Activated CD8-positive, alpha-beta memory T cell treated with anti-CD3 and anti-CD28 coated beads for 48 hours (primary cell): ENCODE results near the gene HYAL3.
"Not testable (repeated sequence)": the region's sequence is repeated elsewhere in the genome, so short reads cannot be mapped to it uniquely, and the experiment has no call there.

Source experiments
- DNase-seq, 3 experiments: peaks; one replicate each; pipeline ENCODE4 v3.0.0-alpha.2; 2020; ENCODE audit warnings: low read depth in 2 of 3, low spot score in 2 of 3

HYAL3 gene

GRCh38 chr3:50292159-50293078 lies 6.8 kb downstream of the HYAL3 start, which contains the start of gene IFRD2:
TSS of gene IFRD2 (minus strand) at chr3:50292429. CDS start at chr3:50292274, 155 bp downstream.
- DNase-seq = peak; percentile 77 to 88 (median 80)

GRCh38 chr3:50290161-50290641 lies 9.0 kb downstream of the HYAL3 start:
- DNase-seq = no peak

GRCh38 chr3:50289130-50289529 lies 10.1 kb downstream of the HYAL3 start:
- no peak for DNase-seq

GRCh38 chr3:50288387-50289007 lies 10.7 kb downstream of the HYAL3 start:
- DNase-seq = no peak

GRCh38 chr3:50287262-50287661 lies 11.9 kb downstream of the HYAL3 start:
- no peak for DNase-seq

- no peak for DNase-seq
Measured at GRCh38 chr3:50286322-50287227, 12.6 kb downstream of the HYAL3 start.

- DNase-seq = not testable (repeated sequence)
Measured at GRCh38 chr3:50284121-50284520, 15.1 kb downstream of the HYAL3 start.

GRCh38 chr3:50279255-50280016 lies 19.8 kb downstream of the HYAL3 start:
- no peak for DNase-seq

GRCh38 chr3:50278880-50279224 lies 20.4 kb downstream of the HYAL3 start, which contains the start of gene LSMEM2:
TSS of gene LSMEM2 (plus strand) at chr3:50279087. CDS start at chr3:50279114, 27 bp downstream.
- no peak for DNase-seq

GRCh38 chr3:50278123-50278879 lies 20.9 kb downstream of the HYAL3 start:
- no peak for DNase-seq

GRCh38 chr3:50276762-50277101 lies 22.5 kb downstream of the HYAL3 start:
- DNase-seq = no peak

GRCh38 chr3:50275996-50276761 lies 23.0 kb downstream of the HYAL3 start:
- no peak for DNase-seq

GRCh38 chr3:50275141-50275995 lies 23.8 kb downstream of the HYAL3 start:
- no peak for DNase-seq

- peak in 2 of 3 experiments; percentile 56 to 66 for DNase-seq
Measured at GRCh38 chr3:50274371-50275104, 24.7 kb downstream of the HYAL3 start.

GRCh38 chr3:50273689-50274065 lies 25.5 kb downstream of the HYAL3 start:
- DNase-seq = no peak

- DNase-seq = peak; percentile 76 to 98 (median 98)
Measured at GRCh38 chr3:50272911-50273688, 26.1 kb downstream of the HYAL3 start.

GRCh38 chr3:50272538-50272910 lies 26.7 kb downstream of the HYAL3 start:
- DNase-seq = not testable (repeated sequence)
